HepG2 (cell line): ENCODE measurements around the gene MORC3. TPM values are rescaled to one million over a fixed set of nuclear protein-coding genes. Genes with fewer than 3 reads are reported as not detected.
A peak's percentile ranks its signal among the peaks of the same experiment; 100 is the strongest.

Source experiments
- CCAR2 ChIP-seq: fragments of 200-400 bp; formaldehyde crosslinking; optimal IDR thresholded peaks from 2 replicates; pipeline ENCODE3; 2018; ENCODE audit warnings: low read depth, mild to moderate bottlenecking, low read length, moderate library complexity
- CTCF ChIP-seq: sonication (generic); formaldehyde crosslinking; IDR thresholded peaks from 2 replicates; pipeline ENCODE4 v1.5.0; 2020; ENCODE audit warnings: mild to moderate bottlenecking, missing genetic modification reagents, moderate library complexity
- HMGA1 ChIP-seq: sonication (generic); formaldehyde crosslinking; conservative IDR thresholded peaks from 2 replicates; pipeline ENCODE4 v1.4.0; 2020; ENCODE audit warnings: missing genetic modification reagents
- HNF4G ChIP-seq, 2 experiments: sonication (generic) in 1 of 2; formaldehyde crosslinking in 1 of 2; IDR thresholded peaks; 2 replicates each; pipeline versions ENCODE4 v1.4.0 to v1.6.1; 2011 to 2020; ENCODE audit warnings: borderline replicate concordance in 2 of 2, low read depth in 2 of 2, mild to moderate bottlenecking in 2 of 2, low read length in 1 of 2, missing genetic modification reagents in 1 of 2, moderate library complexity in 1 of 2
- JUNB ChIP-seq: sonication (generic); formaldehyde crosslinking; IDR thresholded peaks from 2 replicates; pipeline ENCODE4 v1.8.0; 2022; ENCODE audit warnings: missing genetic modification reagents, mild to moderate bottlenecking, borderline replicate concordance
- RAD21 ChIP-seq: fragments of 450-650 bp; formaldehyde crosslinking; IDR thresholded peaks from 2 replicates; pipeline ENCODE4 v1.5.0; 2020; ENCODE audit warnings: mild to moderate bottlenecking
- REL ChIP-seq: sonication (generic); formaldehyde crosslinking; conservative IDR thresholded peaks from 2 replicates; pipeline ENCODE4 v1.8.0; 2022; ENCODE audit warnings: mild to moderate bottlenecking, missing genetic modification reagents, moderate library complexity
- REPIN1 ChIP-seq: sonication (generic); formaldehyde crosslinking; IDR thresholded peaks from 2 replicates; pipeline ENCODE4 v1.8.0; 2022; ENCODE audit warnings: missing genetic modification reagents, low read depth, mild to moderate bottlenecking, borderline replicate concordance
- RFXANK ChIP-seq: IDR thresholded peaks from 2 replicates; pipeline ENCODE4 v1.6.1; 2016
- SMC3 ChIP-seq: IDR thresholded peaks from 2 replicates; pipeline ENCODE4 v1.6.1; 2011; ENCODE audit warnings: low read length, improper control_type of control experiment
- SNRNP70 ChIP-seq: fragments of 200-400 bp; formaldehyde crosslinking; IDR thresholded peaks from 2 replicates; pipeline ENCODE4 v1.6.1; 2017; ENCODE audit warnings: mild to moderate bottlenecking, low read depth, low read length, moderate library complexity
- SSRP1 ChIP-seq: IDR thresholded peaks from 2 replicates; pipeline ENCODE4 v1.6.1; 2016; ENCODE audit warnings: control low read depth
- STAG1 ChIP-seq: sonication (generic); formaldehyde crosslinking; IDR thresholded peaks from 2 replicates; pipeline ENCODE4 v1.4.0; 2020; ENCODE audit warnings: missing genetic modification reagents
- ZEB1 ChIP-seq: IDR thresholded peaks from 2 replicates; pipeline ENCODE4 v1.6.1; 2012; ENCODE audit warnings: mild to moderate bottlenecking, low read depth, inconsistent platforms; ENCODE audit not compliant: insufficient replicate concordance
- ZFX ChIP-seq: sonication (generic); formaldehyde crosslinking; IDR thresholded peaks from 2 replicates; pipeline ENCODE4 v1.4.0; 2020; ENCODE audit warnings: mild to moderate bottlenecking, low read depth, missing genetic modification reagents, moderate library complexity
- ZNF614 ChIP-seq: IDR thresholded peaks from 2 replicates; pipeline ENCODE4 v1.6.1; 2018; ENCODE audit warnings: missing biosample characterization, missing genetic modification reagents, inconsistent platforms, borderline replicate concordance
- ZNF672 ChIP-seq: sonication (generic); formaldehyde crosslinking; IDR thresholded peaks from 2 replicates; pipeline ENCODE4 v1.8.1; 2022; ENCODE audit warnings: missing genetic modification reagents
- ZNF674 ChIP-seq: sonication (generic); formaldehyde crosslinking; IDR thresholded peaks from 2 replicates; pipeline ENCODE4 v1.5.0; 2020; ENCODE audit warnings: low read depth, mild to moderate bottlenecking, missing genetic modification reagents
- ZNF724P ChIP-seq: sonication (generic); formaldehyde crosslinking; IDR thresholded peaks from 2 replicates; pipeline ENCODE4 v1.8.0; 2022; ENCODE audit warnings: missing genetic modification reagents, borderline replicate concordance
- ZNF780A ChIP-seq: sonication (generic); formaldehyde crosslinking; IDR thresholded peaks from 2 replicates; pipeline ENCODE4 v1.8.0; 2022; ENCODE audit warnings: mild to moderate bottlenecking, missing genetic modification reagents, moderate library complexity
- ZNF878 ChIP-seq: sonication (generic); formaldehyde crosslinking; IDR thresholded peaks from 2 replicates; pipeline ENCODE4 v1.8.1; 2023; ENCODE audit warnings: mild to moderate bottlenecking, missing genetic modification reagents, moderate library complexity
- polyA plus RNA-seq, 8 experiments: library from polyadenylated mRNA; depleted of rRNA in 3 of 8; stranded (reverse) in 7 of 8; unstranded in 1 of 8; fragments of >200 nt; fragmentation: Illumina TruSeq in 4 of 8; extraction: Trizol in 4 of 8; gene quantifications; 2 replicates each; pipeline versions ENCODE4 v1.2.1 to v1.2.3, GENCODE V29; 2011 to 2016; ENCODE audit warnings: low read depth in 4 of 8, missing spikeins in 1 of 8, mixed read lengths in 1 of 8; ENCODE audit not compliant: insufficient read depth in 1 of 8
- total RNA-seq, 5 experiments: library from RNA; depleted of rRNA; stranded (reverse); fragments of >200 nt; fragmentation: Illumina TruSeq; extraction: Trizol; gene quantifications; 2 replicates each; pipeline ENCODE4 v1.2.3, GENCODE V29; 2016; ENCODE audit warnings: low read depth in 1 of 5
- TF ChIP-seq, protein P1 (sequence below): sonication (generic); formaldehyde crosslinking; IDR thresholded peaks from 2 replicates; pipeline ENCODE4 v1.5.1; 2020; ENCODE audit warnings: mild to moderate bottlenecking, missing genetic modification reagents, moderate library complexity

The MORC3 gene
- total and polyA plus RNA-seq, 2 of the 13 experiments (the other 11 are each of a cell fraction or from before 2014, with no cell fraction given) = 12.9 to 19.5 TPM

DNA sequence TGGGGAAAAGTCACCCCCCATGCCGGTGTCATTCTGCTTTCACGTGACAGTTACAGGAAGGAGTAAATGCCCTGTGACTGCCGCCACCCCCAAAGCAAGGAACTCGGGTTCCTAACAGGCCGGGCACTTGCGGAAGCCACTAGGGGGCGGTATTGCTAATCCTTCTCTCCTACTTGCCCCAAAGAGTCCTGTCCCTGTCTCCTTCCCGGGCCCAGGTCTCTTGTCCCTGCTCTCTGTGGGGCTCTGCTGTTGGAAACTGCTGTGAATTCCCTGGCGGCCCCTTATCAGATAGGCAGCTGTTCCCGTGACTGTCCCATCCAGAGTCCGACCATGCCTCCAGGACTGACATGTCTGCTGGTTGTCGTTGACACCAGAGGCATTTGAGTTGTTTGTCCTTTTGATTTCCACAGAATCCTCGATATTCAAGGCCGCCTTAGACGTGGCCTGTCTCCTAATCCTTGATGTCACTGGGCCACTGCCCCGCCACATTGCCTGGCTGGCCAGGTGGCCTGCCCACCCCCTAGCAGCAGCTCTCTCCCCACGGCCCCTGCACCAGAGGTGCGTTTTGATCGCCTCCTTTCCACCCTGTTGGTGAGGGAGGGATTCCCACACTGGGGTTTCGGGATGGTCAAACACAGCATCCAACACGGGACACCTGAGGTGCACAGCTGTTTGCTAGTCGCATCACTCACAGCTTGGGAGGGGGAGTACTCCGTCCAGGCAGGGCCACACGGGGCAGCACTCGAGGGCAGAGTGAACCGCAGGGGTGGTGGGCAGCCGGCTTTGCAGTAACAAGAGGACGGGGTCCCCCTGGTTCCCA lies 102.5 kb downstream of the MORC3 start (continued):
- TF ChIP-seq CTCF (CRISPR knock-in tag) (peak; percentile 81), HMGA1 (CRISPR knock-in tag) (no peak), RFXANK (CRISPR knock-in tag) (no peak), ZNF724P (CRISPR knock-in tag) (no peak), ZFX (CRISPR knock-in tag) (peak; percentile 27; the same call in 1 of the 2 replicates), ZNF672 (CRISPR knock-in tag) (no peak), HNF4G (IDR thresholded peaks at IDR 0.05; ENCODE audit: borderline replicate concordance, low read depth, low read length) (no peak), HNF4G (CRISPR knock-in tag; IDR thresholded peaks at IDR 0.05; ENCODE audit: borderline replicate concordance, low read depth) (no peak), CCAR2 (no peak), REL (CRISPR knock-in tag) (no peak), SNRNP70 (no peak), ZNF878 (CRISPR knock-in tag) (no peak), SMC3 (peak; percentile 49), JUNB (no peak), ZNF614 (CRISPR knock-in tag) (no peak), ZEB1 (no peak), ZNF674 (CRISPR knock-in tag) (no peak), ZNF780A (CRISPR knock-in tag) (no peak), RAD21 (peak; percentile 58), STAG1 (CRISPR knock-in tag) (peak; percentile 65), SSRP1 (CRISPR knock-in tag) (no peak), REPIN1 (0 out of 2 replicates have a peak, but pooled peaks have one; percentile 27)
- TF ChIP-seq, protein P1, sequence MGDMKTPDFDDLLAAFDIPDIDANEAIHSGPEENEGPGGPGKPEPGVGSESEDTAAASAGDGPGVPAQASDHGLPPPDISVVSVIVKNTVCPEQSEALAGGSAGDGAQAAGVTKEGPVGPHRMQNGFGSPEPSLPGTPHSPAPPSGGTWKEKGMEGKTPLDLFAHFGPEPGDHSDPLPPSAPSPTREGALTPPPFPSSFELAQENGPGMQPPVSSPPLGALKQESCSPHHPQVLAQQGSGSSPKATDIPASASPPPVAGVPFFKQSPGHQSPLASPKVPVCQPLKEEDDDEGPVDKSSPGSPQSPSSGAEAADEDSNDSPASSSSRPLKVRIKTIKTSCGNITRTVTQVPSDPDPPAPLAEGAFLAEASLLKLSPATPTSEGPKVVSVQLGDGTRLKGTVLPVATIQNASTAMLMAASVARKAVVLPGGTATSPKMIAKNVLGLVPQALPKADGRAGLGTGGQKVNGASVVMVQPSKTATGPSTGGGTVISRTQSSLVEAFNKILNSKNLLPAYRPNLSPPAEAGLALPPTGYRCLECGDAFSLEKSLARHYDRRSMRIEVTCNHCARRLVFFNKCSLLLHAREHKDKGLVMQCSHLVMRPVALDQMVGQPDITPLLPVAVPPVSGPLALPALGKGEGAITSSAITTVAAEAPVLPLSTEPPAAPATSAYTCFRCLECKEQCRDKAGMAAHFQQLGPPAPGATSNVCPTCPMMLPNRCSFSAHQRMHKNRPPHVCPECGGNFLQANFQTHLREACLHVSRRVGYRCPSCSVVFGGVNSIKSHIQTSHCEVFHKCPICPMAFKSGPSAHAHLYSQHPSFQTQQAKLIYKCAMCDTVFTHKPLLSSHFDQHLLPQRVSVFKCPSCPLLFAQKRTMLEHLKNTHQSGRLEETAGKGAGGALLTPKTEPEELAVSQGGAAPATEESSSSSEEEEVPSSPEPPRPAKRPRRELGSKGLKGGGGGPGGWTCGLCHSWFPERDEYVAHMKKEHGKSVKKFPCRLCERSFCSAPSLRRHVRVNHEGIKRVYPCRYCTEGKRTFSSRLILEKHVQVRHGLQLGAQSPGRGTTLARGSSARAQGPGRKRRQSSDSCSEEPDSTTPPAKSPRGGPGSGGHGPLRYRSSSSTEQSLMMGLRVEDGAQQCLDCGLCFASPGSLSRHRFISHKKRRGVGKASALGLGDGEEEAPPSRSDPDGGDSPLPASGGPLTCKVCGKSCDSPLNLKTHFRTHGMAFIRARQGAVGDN (CRISPR knock-in tag) = peak; percentile 16; the same call in 1 of the 2 replicates
